Measurements from ENCODE around the gene TMEM35A.
"Not testable (repeated sequence)": the region's sequence is repeated elsewhere in the genome, so short reads cannot be mapped to it uniquely, and the experiment has no call there.

The TMEM35A gene

GRCh38 chrX:101078716-101079598 is at the start of gene TMEM35A:
TMEM35A (plus strand) TSS chrX:101078879; CDS start chrX:101079003, 124 bp downstream.
- peak; percentile 26 for DNase-seq

GRCh38 chrX:101029665-101030064 is 49.0 kb upstream of the TMEM35A start:
- no peak for DNase-seq

- no peak for DNase-seq
These were observed 41.4 kb upstream of the TMEM35A start for GRCh38 chrX:101037231-101037630.

- no peak for DNase-seq
These were observed 38.5 kb upstream of the TMEM35A start for GRCh38 chrX:101040197-101040596.

GRCh38 chrX:101051153-101051548 is 27.5 kb upstream of the TMEM35A start:
- peak; percentile 41 for DNase-seq

GRCh38 chrX:101051549-101052302 is 27.0 kb upstream of the TMEM35A start, which contains the start of gene TRMT2B:
TRMT2B (minus strand) TSS chrX:101052111; CDS start chrX:101042289, 9,822 bp downstream.
- peak; percentile 66 for DNase-seq

- DNase-seq, result not testable (repeated sequence)
These were observed 22.1 kb upstream of the TMEM35A start for GRCh38 chrX:101056551-101056950.

GRCh38 chrX:101057093-101057714 is 21.5 kb upstream of the TMEM35A start:
- no peak for DNase-seq

GRCh38 chrX:101062176-101062575 is 16.5 kb upstream of the TMEM35A start:
- DNase-seq, result no peak

- DNase-seq, result no peak
These were observed 7.1 kb upstream of the TMEM35A start for GRCh38 chrX:101071582-101071981.

- DNase-seq, result no peak
These were observed 1.1 kb downstream of the TMEM35A start for GRCh38 chrX:101079736-101080270.

- DNase-seq, result no peak
These were observed 1.8 kb downstream of the TMEM35A start for GRCh38 chrX:101080326-101081124.

GRCh38 chrX:101081231-101081630 is 2.6 kb downstream of the TMEM35A start:
- peak; percentile 8 for DNase-seq

GRCh38 chrX:101091817-101092216 is 13.1 kb downstream of the TMEM35A start:
- DNase-seq, result peak; percentile 28

- peak; percentile 85 for DNase-seq
These were observed 19.1 kb downstream of the TMEM35A start, which contains the start of gene CENPI for GRCh38 chrX:101097546-101098453. CENPI (plus strand) TSS chrX:101098204; CDS start chrX:101101071, 2,867 bp downstream.

- DNase-seq, result no peak
These were observed 29.6 kb downstream of the TMEM35A start for GRCh38 chrX:101108284-101108683.

- DNase-seq, result no peak
These were observed 39.0 kb downstream of the TMEM35A start for GRCh38 chrX:101117701-101118100.

GRCh38 chrX:101136235-101136634 is 57.6 kb downstream of the TMEM35A start:
- DNase-seq, result no peak

Measured in DMS79 treated with DMSO at 0.1 percent for 48 hours (cell line).